GM12878 (cell line): ENCODE results near the gene STX3. TPM values are rescaled to one million over a fixed set of nuclear protein-coding genes. Genes with fewer than 3 reads are reported as not detected.

Source experiments
- ATAC-seq: fragments of 200-7000 bp; cut with Tn5 transposase; 3 replicates; pipeline ENCODE4 v1.9.1; 2020; ENCODE audit warnings: mild to moderate bottlenecking, moderate library complexity
- BruUV-seq: library from RNA; stranded (reverse); fragments of 400-500 nt; replicated peaks from 2 replicates; lab custom pipeline; 2021; lab: Mats Ljungman, UMichigan
- CTCF ChIA-PET: fragments of 300-600 bp; sonication (Branson Sonifier 250); formaldehyde crosslinking; extraction: SDS; loops from one replicate; lab custom pipeline; 2021; ENCODE audit warnings: inconsistent platforms; lab: Yijun Ruan, JAX
- POLR2A ChIA-PET: fragments of 350-600 bp; formaldehyde crosslinking; extraction: SDS; loops from one replicate; lab custom pipeline; 2021; ENCODE audit warnings: inconsistent platforms; lab: Charles Lee
- RAD21 ChIA-PET: fragments of 300-600 bp; sonication (Branson Sonifier 250); formaldehyde crosslinking; loops from one replicate; lab custom pipeline; 2023; ENCODE audit warnings: antibody characterized with exemption; ENCODE audit not compliant: unreplicated experiment; lab: Charles Lee
- SMC1A ChIA-PET: fragments of 300-600 bp; sonication (Branson Sonifier 250); formaldehyde crosslinking; loops from one replicate; lab custom pipeline; 2023; ENCODE audit not compliant: unreplicated experiment, uncharacterized antibody; lab: Charles Lee
- DNase-seq: peaks from one replicate; pipeline ENCODE4 v3.0.0-alpha.2; 2011; ENCODE audit warnings: low read depth, low spot score
- FAIRE-seq: peaks from 3 replicates; lab custom pipeline; 2011; peaks lifted over from hg19 to GRCh38; lab: Jason Lieb, UNC
- H2AFZ ChIP-seq: 2 replicates; pipeline ENCODE4 v1.6.0; 2011; ENCODE audit warnings: low read depth, low read length, control low read depth; ENCODE audit not compliant: control insufficient read depth
- H3K27ac ChIP-seq: 2 replicates; pipeline ENCODE4 v1.5.1; 2011; ENCODE audit warnings: control low read depth; ENCODE audit not compliant: control insufficient read depth, insufficient read depth
- H3K27me3 ChIP-seq, 2 experiments: replicated peaks in 1 of 2; 2 replicates each; pipeline versions ENCODE4 v1.6.0 to v1.6.1; 2011; ENCODE audit warnings: low read length in 1 of 2; ENCODE audit not compliant: control insufficient read depth in 2 of 2, insufficient read depth in 2 of 2
- H3K36me3 ChIP-seq, 2 experiments: 2 replicates each; pipeline ENCODE4 v1.5.1; 2011; ENCODE audit warnings: low read length in 1 of 2; ENCODE audit not compliant: control insufficient read depth in 2 of 2, insufficient read depth in 2 of 2
- H3K4me1 ChIP-seq: 2 replicates; pipeline ENCODE4 v1.6.1; 2011; ENCODE audit warnings: mild to moderate bottlenecking, low read length, moderate library complexity, mixed read lengths; ENCODE audit not compliant: control insufficient read depth, insufficient read depth
- H3K4me2 ChIP-seq: 2 replicates; pipeline ENCODE4 v1.6.0; 2011; ENCODE audit warnings: control low read depth; ENCODE audit not compliant: control insufficient read depth, insufficient read depth
- H3K4me3 ChIP-seq: fragments of 200-600 bp; sonication (generic); 2 replicates; pipeline ENCODE4 v1.5.1; 2016
- H3K79me2 ChIP-seq: 2 replicates; pipeline ENCODE4 v1.6.0; 2011; ENCODE audit warnings: low read length; ENCODE audit not compliant: control insufficient read depth, insufficient read depth
- H3K9ac ChIP-seq: 2 replicates; pipeline ENCODE4 v1.8.0; 2011; ENCODE audit warnings: low read length, control low read depth, mixed read lengths; ENCODE audit not compliant: control insufficient read depth, insufficient read depth
- H3K9me3 ChIP-seq: replicated peaks from 3 replicates; pipeline ENCODE4 v1.5.1; 2011; ENCODE audit warnings: mild to moderate bottlenecking, low read length; ENCODE audit not compliant: control insufficient read depth, insufficient read depth
- H4K20me1 ChIP-seq: 2 replicates; pipeline ENCODE4 v1.6.0; 2011; ENCODE audit not compliant: control insufficient read depth, insufficient read depth
- BCL3 ChIP-seq: IDR thresholded peaks from 2 replicates; pipeline ENCODE4 v1.6.1; 2011; ENCODE audit warnings: borderline replicate concordance, low read depth, mild to moderate bottlenecking, moderate library complexity, low read length; ENCODE audit not compliant: insufficient read depth, poor library complexity, severe bottlenecking
- CTCF ChIP-seq, 3 experiments: IDR thresholded peaks in 2 of 3; conservative IDR thresholded peaks in 1 of 3; 2 replicates each; pipeline ENCODE4 v1.5.1; 2011; ENCODE audit warnings: low read depth in 3 of 3, low read length in 3 of 3, mild to moderate bottlenecking in 3 of 3, control low read depth in 2 of 3, moderate library complexity in 2 of 3, inconsistent platforms in 1 of 3, mixed read lengths in 1 of 3; ENCODE audit not compliant: control insufficient read depth in 2 of 3, insufficient read depth in 1 of 3; ENCODE audit errors: extremely low read depth in 1 of 3
- E2F4 ChIP-seq: IDR thresholded peaks from 2 replicates; pipeline ENCODE4 v1.6.1; 2012; ENCODE audit warnings: low read depth, low read length, improper control_type of control experiment
- ETV6 ChIP-seq, 2 experiments: fragments of 450-650 bp in 1 of 2; IDR thresholded peaks in 1 of 2; conservative IDR thresholded peaks in 1 of 2; 2 replicates each; pipeline ENCODE4 v1.6.1; 2014; ENCODE audit warnings: antibody characterized with exemption in 1 of 2, borderline replicate concordance in 1 of 2, low read depth in 1 of 2, mild to moderate bottlenecking in 1 of 2, moderate library complexity in 1 of 2
- IKZF1 ChIP-seq: fragments of 450-650 bp; conservative IDR thresholded peaks from 2 replicates; pipeline ENCODE4 v1.6.1; 2017; ENCODE audit warnings: antibody characterized with exemption, mild to moderate bottlenecking
- IRF4 ChIP-seq: IDR thresholded peaks from 2 replicates; pipeline ENCODE4 v1.6.1; 2011; ENCODE audit warnings: low read depth, low read length
- JUNB ChIP-seq: IDR thresholded peaks from 2 replicates; pipeline ENCODE4 v1.6.1; 2016; ENCODE audit warnings: antibody characterized with exemption, mild to moderate bottlenecking
- KDM1A ChIP-seq: fragments of 200-600 bp; sonication (generic); IDR thresholded peaks from 2 replicates; pipeline ENCODE4 v1.6.1; 2016; ENCODE audit warnings: borderline replicate concordance
- RB1 ChIP-seq: fragments of 450-650 bp; formaldehyde crosslinking; IDR thresholded peaks from 2 replicates; pipeline ENCODE4 v1.6.1; 2017; ENCODE audit warnings: mild to moderate bottlenecking, borderline replicate concordance
- SMAD1 ChIP-seq: fragments of 450-650 bp; IDR thresholded peaks from 2 replicates; pipeline ENCODE4 v1.6.1; 2018; ENCODE audit warnings: mild to moderate bottlenecking, low read depth; ENCODE audit not compliant: partially characterized antibody
- SPI1 ChIP-seq: IDR thresholded peaks from 2 replicates; pipeline ENCODE4 v1.6.1; 2011; ENCODE audit warnings: low read depth, mild to moderate bottlenecking, low read length, moderate library complexity, borderline replicate concordance; ENCODE audit not compliant: insufficient read depth
- STAT1 ChIP-seq: fragments of 450-650 bp; conservative IDR thresholded peaks from 2 replicates; pipeline ENCODE4 v1.6.1; 2014; ENCODE audit warnings: antibody characterized with exemption, mild to moderate bottlenecking
- ZNF207 ChIP-seq: fragments of 450-650 bp; IDR thresholded peaks from 2 replicates; pipeline ENCODE4 v1.6.1; 2014; ENCODE audit warnings: antibody characterized with exemption, mild to moderate bottlenecking, borderline replicate concordance
- ZNF217 ChIP-seq: fragments of 450-650 bp; IDR thresholded peaks from 2 replicates; pipeline ENCODE4 v1.6.1; 2017; ENCODE audit warnings: antibody characterized with exemption, mild to moderate bottlenecking
- WGBS: methylation state at CpG from one replicate; pipeline ENCODE4 v1.1.6; 2016; ENCODE audit warnings: low lambda C conversion rate; ENCODE audit not compliant: insufficient replicate concordance, insufficient coverage; ENCODE audit errors: missing lambda C conversion rate; 5-methylcytosine and 5-hydroxymethylcytosine counted together
- in situ Hi-C: fragments of 300-500 bp; cut with MboI; formaldehyde crosslinking; loops from 9 replicates; pipeline ENCODE4 v1.14.3; 2018; ENCODE audit warnings: mixed read lengths
- intact Hi-C: fragments of 100-400 bp; cut with micrococcal nuclease; formaldehyde crosslinking; loops from one replicate; pipeline ENCODE4 v1.14.2; 2022; ENCODE audit not compliant: unreplicated experiment
- polyA plus RNA-seq, 11 experiments: library from polyadenylated mRNA; depleted of rRNA in 4 of 11; unstranded in 6 of 11; stranded (reverse) in 5 of 11; fragments of >200 nt; fragmentation: Nextera tagmentation in 4 of 11; fragmentation: Illumina TruSeq in 1 of 11; extraction: Ambion mirVana in 4 of 11; extraction: Trizol in 1 of 11; gene quantifications; 1 replicate in 1 of 11; 2 replicates in 10 of 11; pipeline versions ENCODE4 v1.2.1 to v1.2.3, GENCODE V29; 2011 to 2016; ENCODE audit warnings: inconsistent platforms in 2 of 11, missing spikeins in 2 of 11, low read depth in 1 of 11
- total RNA-seq, 4 experiments: library from RNA; depleted of rRNA in 3 of 4; stranded (reverse); fragments of >200 nt in 3 of 4; fragmentation: Illumina TruSeq in 1 of 4; extraction: Trizol in 1 of 4; gene quantifications; 2 replicates each; pipeline versions ENCODE4 v1.2.1 to v1.2.3, GENCODE V29; 2013 to 2021

STX3 gene
- total and polyA plus RNA-seq, 10 of the 15 experiments (the other 5 are each of a cell fraction or from before 2014, with no cell fraction given) = 0.11 to 2.5 (median 1.1) TPM

GRCh38 chr11:59766542-59767224 is 11.5 kb downstream of the STX3 start:
- DNase-seq = no peak

GRCh38 chr11:59767225-59767611 is 12.0 kb downstream of the STX3 start:
- ATAC-seq = no peak
- in situ Hi-C loops = no loop called here
- TF ChIP-seq CTCF (IDR thresholded peaks at IDR 0.05 in 2 of 3, conservative IDR thresholded peaks at IDR 0.05 in 1 of 3; ENCODE audit: control insufficient read depth in 2 of 3, extremely low read depth in 1 of 3, insufficient read depth in 1 of 3, low read depth in 3 of 3, low read length in 3 of 3) (no peak), RB1 (no peak), BCL3 (no peak), E2F4 (no peak), SPI1 (no peak), IRF4 (no peak)
- TF ChIP-seq, all 136 proteins: peak for 0
- H3K4me1 ChIP-seq = peaks cover 4% of the 10 kb centered on the region
- H3K27ac ChIP-seq = no peak overlapping the region
- H3K36me3 ChIP-seq = no peaks in the 10 kb centered on the region
- H3K4me3 ChIP-seq = no peak overlapping the region
- FAIRE-seq (no peak), DNase-seq (no peak)
- H3K9ac ChIP-seq = no peak overlapping the region
- ChIA-PET CTCF (interaction anchor here (0.6 to 2.8 kb wide), 2 partner anchors 34 to 234 kb away, joined by 3 to 7 read pairs; no protein-coding TSS in a partner anchor), RAD21 (no interaction called here), POLR2A (no interaction called here), SMC1A (interaction anchor here (0.6 kb wide), 1 partner anchor 1027 kb away, joined by 3 read pairs; no protein-coding TSS in a partner anchor)
- intact Hi-C loops = no loop called here
- H3K4me2 ChIP-seq = no peak overlapping the region
- H4K20me1 ChIP-seq = no peaks in the 10 kb centered on the region
- 7% methylated on average over 1 of the region's 1 CpG for WGBS
- H2AFZ ChIP-seq = no peak overlapping the region
- H3K9me3 ChIP-seq = no peaks in the 10 kb centered on the region
- H3K27me3 ChIP-seq = no peaks in the 10 kb centered on the region; a peak in 1 of 4 replicates
- BruUV-seq = no TSS peak
- H3K79me2 ChIP-seq = no peaks in the 10 kb centered on the region

More at GRCh38 chr11:59766542-59767224, 11.5 kb downstream of the STX3 start:
- no peaks in the 10 kb centered on the region for H3K9me3 ChIP-seq
- ChIA-PET CTCF (interaction anchor here (0.6 to 2.8 kb wide), 2 partner anchors 35 to 233 kb away, joined by 3 to 7 read pairs; no protein-coding TSS in a partner anchor), SMC1A (interaction anchor here (0.6 kb wide), 1 partner anchor 1026 kb away, joined by 3 read pairs; no protein-coding TSS in a partner anchor), POLR2A (no interaction called here), RAD21 (no interaction called here)
- no peaks in the 10 kb centered on the region for H3K36me3 ChIP-seq
- H3K4me2 ChIP-seq = no peak overlapping the region
- H3K27me3 ChIP-seq = no peaks in the 10 kb centered on the region; a peak in 1 of 4 replicates
- H3K4me3 ChIP-seq = no peak overlapping the region
- H3K9ac ChIP-seq = no peak overlapping the region
- in situ Hi-C loops (no loop called here), intact Hi-C loops (no loop called here)
- no peak overlapping the region for H2AFZ ChIP-seq
- H3K4me1 ChIP-seq = no peaks in the 10 kb centered on the region
- 56% methylated on average over 6 of the region's 6 CpGs for WGBS
- ATAC-seq (no peak), FAIRE-seq (no peak)
- H4K20me1 ChIP-seq = no peaks in the 10 kb centered on the region
- no TSS peak for BruUV-seq
- TF ChIP-seq JUNB (no peak), ZNF217 (no peak), STAT1 (no peak), KDM1A (no peak), IKZF1 (no peak), ZNF207 (no peak), ETV6 (conservative IDR thresholded peaks at IDR 0.05 in 1 of 2, IDR thresholded peaks at IDR 0.05 in 1 of 2; ENCODE audit: borderline replicate concordance in 1 of 2, low read depth in 1 of 2) (no peak), SMAD1 (no peak)
- H3K27ac ChIP-seq = no peak overlapping the region
- no peaks in the 10 kb centered on the region for H3K79me2 ChIP-seq
